Dermis microvascular lymphatic vessel endothelial cell (primary cell): ENCODE measurements around the gene PIK3R2. TPM values are rescaled to one million over a fixed set of nuclear protein-coding genes. Genes with fewer than 3 reads are reported as not detected.
"Not testable (repeated sequence)": the region's sequence is repeated elsewhere in the genome, so short reads cannot be mapped to it uniquely, and the experiment has no call there.

Source experiments
- DNase-seq, 2 donors: peaks; one replicate each; pipeline versions ENCODE4 v3.0.0 to v3.0.0-alpha.2; 2010; ENCODE audit warnings: low read depth in 2 of 2
- total RNA-seq: library from RNA; depleted of rRNA; stranded (reverse); fragments of >200 nt; gene quantifications from 2 replicates; pipeline ENCODE4 v1.2.1, GENCODE V29; 2014

Gene PIK3R2
- total RNA-seq: 0.90 and 3.3 TPM in 2 replicates

DNA sequence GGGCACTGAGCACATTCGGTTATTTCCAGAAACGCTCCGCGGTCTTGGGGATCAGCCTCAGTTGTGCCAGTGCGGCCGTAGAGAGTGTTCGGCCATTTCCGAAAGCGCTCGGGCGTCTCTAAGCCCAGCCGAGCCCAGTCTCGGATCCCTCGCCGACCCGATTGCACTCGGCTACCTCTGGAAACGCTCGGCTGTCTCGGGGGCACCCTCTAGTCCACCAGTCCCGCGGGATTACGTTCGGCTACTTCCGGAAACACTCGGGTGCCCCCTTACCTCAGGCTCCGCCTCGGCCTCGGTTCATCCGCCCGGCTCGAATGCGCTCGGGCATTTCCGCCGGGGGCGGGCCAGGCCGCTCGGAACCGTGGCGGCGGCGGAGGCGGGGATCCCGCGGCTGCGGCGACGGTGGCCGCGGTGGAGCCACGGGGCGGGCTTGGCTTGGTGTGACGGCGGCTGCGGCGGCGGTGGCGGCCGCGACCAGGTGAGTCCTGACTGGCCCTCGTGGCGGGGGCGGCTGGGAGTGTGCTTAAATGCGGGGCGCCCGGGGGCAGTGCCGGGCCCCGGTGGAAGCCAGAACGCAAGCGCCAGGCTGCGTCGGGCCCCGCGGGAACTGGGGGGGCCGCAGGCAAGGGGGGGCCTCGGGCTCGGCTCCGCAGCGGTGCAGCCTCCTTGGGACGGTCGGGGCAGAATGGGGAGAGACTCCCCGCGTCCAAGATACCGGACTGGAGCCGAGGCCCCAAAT, at the start of gene PIK3R2:
Gene PIK3R2 (plus strand): TSS at position 347 of the 739 bp plus-strand sequence. CDS start 2,717 bp downstream, outside the sequence.
- DNase-seq: peak; percentile 98 to 99

DNA sequence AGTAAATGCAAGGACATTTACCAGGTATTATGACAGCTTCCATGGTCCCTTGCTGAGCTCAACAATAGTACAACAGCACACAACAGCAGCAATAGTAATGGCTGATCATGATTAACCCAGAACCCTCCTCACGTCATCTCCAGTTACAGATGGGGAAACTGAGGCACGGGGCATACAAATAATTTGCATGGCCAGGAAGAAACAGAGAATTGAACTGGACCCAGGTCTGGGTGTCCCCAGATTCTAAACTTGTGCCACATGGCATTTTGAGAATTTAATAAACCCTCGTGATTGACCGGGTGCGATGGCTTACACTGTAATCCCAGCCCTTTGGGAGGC, 48.2 kb upstream of the PIK3R2 start:
- DNase-seq: no peak

DNA sequence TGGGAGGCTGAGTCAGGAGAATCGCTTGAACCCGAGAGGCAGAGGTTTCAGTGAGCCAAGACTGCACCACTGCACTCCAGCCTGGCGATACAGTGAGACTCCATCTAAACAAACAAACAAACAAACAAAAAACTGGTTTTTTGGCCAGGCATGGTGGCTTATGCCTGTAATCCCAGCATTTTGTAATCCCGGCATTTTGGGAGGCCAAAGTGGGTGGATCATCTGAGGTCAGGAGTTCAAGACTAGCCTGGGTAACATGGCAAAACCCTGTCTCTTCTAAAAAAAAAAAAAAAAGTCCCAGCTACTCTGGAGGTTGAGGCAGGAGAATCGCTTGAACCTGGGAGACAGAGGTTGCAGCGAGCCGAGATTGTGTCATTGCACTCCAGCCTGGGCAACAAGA, 47.7 kb upstream of the PIK3R2 start:
- not testable (repeated sequence) for DNase-seq

DNA sequence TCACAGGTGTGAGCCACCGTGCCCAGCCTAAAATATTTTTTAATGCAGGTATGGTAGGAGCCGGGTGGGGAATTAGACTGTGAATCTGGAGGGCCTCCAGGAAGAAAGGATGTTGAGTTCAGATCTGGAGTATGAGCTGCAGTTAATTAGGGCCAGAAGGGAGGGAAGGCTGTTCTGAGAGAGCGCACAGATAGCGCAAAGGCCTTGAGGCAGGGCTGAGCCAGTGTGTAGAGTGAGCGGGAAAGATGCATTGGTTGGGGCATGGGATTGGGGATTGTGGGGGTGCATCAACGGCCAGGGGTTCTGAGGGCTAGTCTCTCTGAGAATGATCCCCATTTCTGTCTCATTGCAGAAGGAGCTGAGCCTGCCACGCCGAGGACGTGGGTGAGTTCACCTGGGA, 45.7 kb upstream of the PIK3R2 start:
- DNase-seq: no peak

DNA sequence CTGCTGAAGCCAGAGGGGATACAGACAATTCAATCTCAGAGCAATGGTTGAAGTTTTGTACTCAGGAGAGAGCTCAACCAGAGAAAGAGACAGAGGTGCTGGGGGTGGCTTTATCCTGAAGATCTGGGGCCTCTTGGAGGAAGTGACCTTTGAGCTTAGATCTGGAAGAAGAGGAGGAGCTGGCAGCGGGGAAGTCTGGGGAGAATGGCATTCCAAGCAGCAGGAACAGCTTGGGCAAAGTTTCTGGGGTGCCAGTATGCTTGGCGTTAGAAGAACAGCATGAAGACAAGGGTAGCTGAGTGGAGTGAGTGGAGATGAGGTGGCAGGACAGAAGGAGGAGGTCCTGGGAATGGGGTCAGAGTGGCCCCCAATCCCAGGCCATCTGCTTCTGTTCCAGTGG, 44.1 kb upstream of the PIK3R2 start:
- DNase-seq: no peak

DNA sequence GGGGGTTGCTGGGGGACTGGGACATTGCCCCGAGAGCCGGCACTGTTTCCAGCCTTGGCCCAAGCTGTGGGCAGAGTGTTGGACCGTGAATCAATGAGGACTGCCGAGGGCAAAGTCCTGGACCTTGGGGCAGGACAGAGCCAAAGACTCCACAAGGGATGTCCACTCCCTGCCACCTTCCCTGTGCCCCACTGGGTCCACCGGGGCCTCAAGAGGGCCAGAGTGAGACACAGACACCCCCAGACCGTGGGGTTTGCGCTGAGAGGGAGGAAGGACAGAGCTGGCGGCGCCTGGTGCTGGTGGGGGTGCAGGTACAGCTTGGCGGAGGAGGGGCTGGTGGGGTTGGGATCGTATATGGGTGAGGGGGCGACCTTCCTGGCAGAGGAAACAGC, 43.6 kb upstream of the PIK3R2 start:
- no peak for DNase-seq

DNA sequence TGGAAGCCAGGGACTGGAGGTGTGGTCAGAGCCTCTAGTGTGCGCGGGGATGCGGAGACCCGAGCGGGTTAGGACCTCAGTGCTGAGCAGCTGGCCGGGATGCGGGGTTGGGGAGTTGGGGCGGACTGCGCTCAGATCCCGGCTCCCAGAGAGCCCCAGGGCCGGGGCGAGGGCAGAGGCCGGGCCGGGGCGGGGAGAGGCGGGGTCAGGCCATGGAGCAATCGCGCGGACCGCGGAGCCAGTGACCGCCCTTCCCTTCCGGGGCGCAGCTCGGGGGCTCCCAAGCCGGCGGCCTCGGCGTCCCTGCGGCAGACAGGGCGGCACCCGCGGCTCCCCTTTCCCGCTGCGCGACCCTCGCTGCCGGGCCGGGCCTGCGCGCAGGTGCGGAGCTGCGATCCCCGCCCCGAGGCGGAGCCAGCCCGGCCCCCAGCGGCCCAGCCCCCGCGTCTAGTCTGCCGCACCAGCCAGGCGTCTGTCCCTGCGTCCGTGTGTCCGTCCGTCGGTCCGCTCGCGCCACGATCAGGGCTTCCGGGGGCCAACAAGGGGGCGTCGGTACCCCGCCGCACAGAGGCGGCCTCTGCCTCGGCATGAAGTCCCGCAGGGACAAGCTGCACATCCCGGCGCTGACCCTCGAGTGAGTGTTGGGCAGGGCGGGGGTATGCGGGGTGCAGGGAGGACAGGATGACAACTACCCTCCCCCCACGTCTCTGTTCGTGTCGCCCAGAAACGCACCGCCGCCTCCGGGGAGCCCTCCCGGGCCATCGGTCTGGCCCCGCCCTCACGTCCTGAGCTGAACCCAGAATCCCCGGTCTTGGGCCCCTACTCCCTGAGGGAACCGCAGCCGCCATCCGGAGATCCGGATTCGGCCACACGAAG, 43.0 kb upstream of the PIK3R2 start:
- no peak for DNase-seq

DNA sequence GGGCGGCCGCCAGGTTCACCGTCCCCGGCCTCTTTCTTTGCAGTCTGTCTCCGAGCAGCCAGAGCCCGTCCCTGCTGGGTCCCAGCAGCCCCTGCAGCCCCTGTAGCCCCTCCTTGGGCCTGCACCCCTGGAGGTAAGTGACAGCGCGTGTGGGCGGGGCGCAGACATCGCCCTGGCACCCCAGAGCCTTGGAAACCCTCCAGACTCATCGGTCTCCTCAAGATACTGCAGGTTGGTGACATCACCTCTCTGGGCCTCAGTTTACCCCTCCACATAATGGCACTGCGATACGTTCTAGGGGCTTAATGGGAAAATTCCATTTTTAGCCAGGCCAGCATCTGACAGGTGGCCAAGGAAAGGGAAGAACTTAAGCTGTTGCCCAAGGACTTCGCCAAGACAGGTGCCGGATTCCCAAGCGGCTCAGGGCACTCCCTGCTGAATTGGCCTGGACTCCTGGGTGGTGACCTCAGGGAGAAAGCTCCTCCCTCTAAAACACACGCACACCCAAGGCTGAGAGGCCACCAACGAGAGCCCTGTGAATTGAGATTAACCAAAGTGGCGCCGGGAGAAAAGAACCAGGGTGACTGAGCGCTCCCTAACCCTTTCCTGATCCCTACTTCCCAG, 42.2 kb upstream of the PIK3R2 start:
- no peak for DNase-seq

DNA sequence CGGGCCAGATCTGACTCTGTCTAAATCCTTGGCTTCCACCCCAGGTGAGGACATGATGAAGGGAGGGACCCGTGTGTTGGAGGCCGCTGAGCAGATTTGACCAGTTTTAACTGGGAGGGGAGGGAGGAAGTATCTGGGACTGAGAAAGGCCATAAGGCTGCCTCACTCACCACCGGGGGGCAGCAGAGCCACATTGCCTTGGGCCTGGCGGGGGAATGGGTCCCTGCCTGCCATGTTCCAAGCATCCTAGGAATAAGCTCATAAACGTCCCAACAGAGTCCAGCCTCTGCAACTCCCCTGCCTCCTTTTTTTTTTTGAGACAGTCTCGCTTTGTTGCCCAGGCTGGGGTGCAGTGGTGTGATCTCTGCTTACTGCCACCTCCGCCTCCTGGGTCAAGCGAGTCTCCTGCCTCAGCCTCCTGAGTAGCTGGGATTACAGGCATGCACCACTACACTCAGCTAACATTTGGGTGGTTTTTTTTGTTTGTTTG, 39.9 kb upstream of the PIK3R2 start:
- peak; percentile 59 to 83 for DNase-seq

DNA sequence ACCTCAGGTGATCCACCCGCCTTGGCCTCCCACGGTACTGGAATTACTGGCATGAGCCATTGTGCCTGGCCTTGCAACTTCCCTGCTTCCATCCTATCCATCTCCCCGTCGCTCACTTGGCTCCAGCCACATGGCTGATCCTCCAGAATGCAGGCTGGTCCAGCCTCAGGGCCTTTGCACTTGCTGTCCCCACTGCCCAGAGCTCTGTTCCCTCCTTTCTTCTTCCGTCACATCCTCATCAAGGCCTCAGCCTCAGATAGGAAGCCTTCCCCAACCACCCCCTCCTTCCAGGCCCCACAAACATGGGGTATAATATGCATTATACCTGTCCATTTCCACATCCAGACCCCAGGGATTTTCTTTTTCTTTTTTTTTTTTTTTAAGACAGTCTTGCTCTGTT, 39.1 kb upstream of the PIK3R2 start:
- no peak for DNase-seq

DNA sequence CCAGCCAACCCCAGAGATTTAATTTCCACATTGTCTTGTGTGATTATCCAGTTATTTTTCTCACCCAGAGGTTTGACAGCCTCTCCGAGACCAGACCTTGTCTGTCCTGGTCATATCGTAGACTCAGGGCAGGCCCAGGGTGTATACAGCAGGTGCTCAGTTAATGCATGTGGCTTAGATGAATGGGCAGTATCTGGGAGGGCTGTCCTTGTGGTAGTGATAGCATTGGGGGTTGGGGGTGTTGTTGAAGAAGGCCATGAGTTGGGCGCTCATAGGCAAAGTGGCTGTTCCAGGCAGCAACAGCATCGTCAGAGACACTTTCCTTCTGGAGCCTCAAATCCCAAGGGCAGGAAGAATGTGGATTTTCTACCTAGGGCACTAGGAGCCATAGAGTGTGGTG, 38.5 kb upstream of the PIK3R2 start:
- DNase-seq: no peak

DNA sequence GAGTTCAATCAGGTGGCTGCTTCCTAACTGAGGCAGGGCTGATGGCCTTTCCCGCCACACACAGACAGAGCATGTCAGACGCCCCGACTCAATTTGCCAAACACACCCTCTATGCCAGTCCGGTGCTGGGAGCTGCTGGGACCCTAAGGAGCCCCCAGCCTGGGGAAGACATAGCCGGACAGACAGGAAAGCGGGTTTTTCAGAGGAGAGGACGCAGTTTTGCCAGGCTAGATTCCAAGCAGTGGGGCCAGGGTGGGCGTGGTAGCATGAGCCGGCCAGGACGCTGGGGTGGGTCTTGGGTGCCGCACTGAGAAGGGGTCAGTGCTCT, 35.6 kb upstream of the PIK3R2 start:
- no peak for DNase-seq

DNA sequence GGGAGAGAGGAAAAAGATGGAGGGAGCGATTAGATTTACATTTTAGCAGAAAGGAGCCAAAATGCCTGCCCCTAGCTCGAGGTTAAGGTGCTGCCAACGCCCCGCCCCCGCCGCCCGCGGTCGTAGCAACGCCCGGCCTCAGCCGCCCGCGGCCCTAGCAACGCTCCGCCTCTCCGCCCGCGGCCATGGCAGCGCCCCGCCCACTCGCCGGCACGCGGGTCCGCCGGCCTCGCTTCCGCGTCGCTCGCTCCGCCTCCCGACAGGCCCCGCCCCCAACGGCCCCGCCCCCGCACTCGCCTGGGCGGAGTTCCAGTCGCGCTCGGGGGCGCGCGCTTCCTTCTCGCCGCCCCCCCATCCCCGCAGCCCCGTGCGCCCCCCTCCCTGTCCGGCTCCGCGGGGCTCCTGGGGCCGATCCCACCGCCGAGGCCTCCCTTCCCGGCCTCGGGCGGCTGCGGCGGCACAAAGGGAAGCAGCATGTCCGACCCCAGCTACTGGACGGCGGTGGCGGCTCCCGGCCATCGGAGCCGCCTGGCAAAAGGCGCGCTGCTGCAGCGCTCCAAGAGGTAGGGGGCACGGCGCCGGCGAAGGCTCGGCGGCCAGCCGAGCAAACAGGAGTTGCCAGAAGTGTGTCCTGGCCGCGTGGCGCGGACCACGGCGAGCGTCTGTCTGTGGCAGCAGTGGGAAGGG, 35.1 kb upstream of the PIK3R2 start:
- peak; percentile 60 to 89 for DNase-seq

DNA sequence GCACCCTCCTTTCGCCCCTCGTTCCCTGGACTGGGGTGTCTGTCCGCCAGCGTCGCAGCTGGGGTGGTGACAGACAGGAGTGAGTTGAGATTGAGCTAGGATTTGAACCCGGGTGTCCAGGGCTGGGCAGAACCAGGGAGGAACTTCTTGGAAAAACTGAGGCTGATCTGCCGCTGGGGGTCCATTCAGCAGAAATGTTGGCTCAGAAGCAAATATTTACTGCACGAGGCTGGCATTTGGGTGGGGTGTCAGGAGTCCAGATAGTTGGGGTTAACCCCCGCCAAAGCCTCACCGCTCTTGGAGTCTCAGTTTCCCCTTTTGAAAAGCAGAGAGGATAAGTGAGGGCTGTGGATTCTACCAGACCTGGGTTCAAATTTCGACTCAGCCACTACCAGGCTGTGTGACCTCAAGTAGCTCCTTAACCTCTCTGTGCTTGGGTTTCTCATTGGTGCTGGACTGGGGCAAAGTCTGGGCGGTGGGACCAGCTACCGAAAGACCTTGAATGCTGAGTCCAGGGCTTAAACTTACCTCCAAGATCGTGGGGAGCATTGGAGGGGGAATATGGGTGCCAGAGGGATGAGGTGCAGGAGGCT, 34.4 kb upstream of the PIK3R2 start:
- no peak for DNase-seq

DNA sequence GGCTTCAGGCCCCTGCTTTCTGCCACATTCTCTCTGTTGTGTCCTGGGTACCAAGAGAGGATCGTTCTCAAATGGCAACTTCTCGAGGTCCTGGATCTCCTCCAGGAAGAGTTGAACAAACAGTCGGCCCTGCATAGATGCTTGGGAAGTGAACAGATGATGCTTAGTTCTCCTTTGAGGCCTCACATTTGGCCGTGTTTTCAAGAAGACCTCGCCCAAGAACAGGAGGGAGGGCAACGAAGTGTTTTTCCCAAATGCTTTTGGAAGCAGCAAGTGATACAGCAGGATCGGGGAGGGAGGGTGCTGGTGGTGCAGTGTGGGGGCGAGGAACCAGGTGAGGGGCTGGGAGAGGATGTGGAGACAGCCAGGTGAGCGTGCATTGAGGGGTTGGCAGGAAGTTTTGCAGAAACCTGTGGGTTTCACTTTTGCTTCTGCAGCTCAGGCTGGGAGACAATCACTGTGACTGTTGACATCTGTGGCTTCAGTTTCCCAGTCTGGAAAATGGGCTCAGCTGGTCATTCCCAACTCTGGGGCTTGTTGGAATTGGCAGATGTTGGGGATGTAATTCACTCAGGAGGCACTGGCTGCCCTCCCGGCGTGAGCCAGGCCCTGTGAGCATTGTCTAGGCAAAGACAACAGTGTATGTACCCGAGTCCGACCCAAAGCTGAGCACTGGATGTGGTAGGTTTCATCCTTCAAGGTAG, 33.8 kb upstream of the PIK3R2 start:
- DNase-seq: no peak

DNA sequence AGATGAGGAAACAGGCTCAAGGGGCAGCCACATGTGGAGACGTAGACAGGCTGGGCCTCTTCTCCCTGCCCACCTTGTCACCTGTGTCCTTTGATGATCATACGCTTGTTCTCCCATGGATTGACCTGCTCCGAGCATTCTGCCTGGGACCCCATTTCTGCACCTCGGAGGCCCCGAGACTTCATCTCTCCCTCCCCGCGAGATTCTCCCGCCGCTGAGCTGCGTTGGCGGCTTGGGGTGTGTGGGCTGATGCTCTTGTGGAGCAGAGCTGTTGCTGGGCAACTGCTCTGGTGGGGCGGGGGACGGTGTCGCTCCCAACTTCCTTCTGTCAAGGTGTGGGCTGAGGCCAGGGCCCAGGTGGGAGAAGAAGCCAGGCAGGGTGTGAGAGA, 33.3 kb upstream of the PIK3R2 start:
- DNase-seq: no peak

DNA sequence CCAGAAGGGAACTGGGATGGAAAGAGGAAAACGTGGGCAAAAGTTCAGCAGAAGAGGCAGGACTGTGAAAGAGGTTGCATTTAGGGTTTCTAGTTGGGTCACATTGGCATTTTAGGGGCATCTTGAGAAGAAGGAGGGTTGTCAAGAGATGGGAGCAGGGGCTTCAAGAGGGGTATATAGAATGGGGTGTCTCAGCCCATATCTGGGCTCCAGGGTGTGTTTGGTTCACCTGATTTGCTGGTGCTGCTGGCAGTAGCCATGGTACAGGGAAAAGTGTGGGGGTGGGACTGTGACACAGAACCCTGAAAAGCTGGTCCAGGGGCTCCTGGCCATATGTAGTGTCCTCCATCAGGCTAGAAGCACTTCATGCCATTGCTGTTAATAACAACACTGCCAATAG, 32.8 kb upstream of the PIK3R2 start:
- DNase-seq: no peak

DNA sequence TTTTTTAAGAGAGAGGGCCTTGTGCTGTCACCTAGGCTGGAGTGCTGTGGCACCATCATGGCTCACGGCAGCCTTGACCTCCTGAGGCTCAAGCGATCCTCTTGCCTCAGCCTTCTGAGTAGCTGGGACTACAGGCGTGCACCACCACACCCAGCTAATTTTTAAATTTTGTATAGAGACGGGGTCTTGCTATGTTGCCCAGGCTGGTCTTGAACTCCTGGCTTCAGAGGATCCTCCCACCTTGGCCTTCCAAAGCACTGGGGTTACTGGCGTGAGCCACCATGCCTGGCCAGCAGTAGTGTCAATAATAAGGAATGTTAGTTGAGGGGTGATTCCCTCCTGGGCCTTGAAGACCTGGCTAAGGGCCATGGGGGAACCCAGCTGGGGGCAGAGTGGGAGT, 31.8 kb upstream of the PIK3R2 start:
- DNase-seq: no peak

DNA sequence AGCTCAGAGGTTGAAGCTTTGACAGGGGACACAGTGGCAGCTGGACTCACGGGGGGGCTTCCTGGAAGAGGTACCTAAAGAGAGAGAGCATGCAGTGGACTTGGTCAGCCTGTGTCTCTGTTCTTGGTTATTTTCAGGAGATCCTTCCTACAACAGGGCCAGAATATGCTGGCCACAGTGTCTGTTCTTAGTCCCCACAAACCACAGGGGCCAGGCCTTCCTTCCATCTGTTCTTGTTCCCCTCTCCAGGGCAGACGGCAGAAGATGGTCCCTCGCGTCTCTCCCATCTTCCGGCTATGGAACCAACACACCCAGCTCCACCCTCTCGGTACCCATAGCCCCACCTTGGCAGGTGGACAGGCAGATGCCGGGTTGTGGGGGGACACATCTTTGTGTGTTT, 30.5 kb upstream of the PIK3R2 start:
- DNase-seq: no peak

DNA sequence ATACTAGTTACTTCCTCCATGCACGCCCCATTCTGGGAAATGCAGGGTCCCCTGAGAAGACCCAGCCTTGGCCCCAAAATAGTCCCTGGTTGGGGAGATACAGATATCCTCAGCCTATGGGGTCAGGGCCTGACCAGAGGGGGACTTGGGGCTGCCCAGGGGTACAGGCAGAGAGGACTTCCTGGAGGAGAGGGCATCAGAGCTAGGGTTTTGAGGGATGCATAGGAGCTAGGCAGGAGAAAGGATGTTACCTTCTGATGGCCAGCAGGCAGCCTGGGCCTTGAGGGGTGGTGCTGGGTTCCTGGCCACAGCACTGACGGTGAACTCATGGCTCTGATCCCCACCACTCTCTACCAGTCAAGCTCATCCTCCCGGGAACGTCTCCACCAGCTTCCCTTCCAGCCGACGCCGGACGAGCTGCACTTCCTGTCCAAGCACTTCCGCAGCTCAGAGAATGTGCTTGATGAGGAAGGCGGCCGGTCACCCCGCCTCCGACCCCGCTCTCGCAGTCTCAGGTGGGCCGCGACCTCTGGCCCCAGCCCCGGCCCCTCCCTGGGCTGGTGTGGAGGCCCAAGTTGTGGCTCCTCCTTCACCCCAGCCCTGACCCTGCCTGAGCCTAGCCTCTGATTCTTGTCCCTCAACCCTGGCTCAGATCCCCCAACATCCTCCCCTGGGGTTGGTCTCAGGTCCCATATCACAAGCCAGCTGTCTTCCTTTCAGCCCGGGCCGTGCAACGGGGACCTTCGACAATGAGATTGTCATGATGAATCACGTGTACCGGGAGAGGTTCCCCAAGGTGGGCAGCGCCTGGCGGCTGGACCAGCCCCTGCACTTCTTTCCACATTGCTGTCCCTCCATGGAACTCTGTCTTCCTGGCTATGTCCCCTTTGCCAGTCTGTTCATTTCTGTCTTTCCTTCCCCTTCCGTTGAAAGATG, 29.8 kb upstream of the PIK3R2 start:
- DNase-seq: peak; percentile 52 to 65
